ENCODE results near the gene LSM12.
"Not testable (repeated sequence)": the region's sequence is repeated elsewhere in the genome, so short reads cannot be mapped to it uniquely, and the experiment has no call there.

Gene LSM12

GRCh38 chr17:44005527-44006271 lies 60.8 kb downstream of the LSM12 start:
- no peak overlapping the region; the same call in 1 of the 2 replicates for H3K4me3 ChIP-seq (ENCODE audit: low read length)
- TF ChIP-seq ZNF274 (IDR thresholded peaks at IDR 0.05; ENCODE audit: low read depth, low read length), result no peak

GRCh38 chr17:44004761-44005526 lies 61.5 kb downstream of the LSM12 start:
- no peak overlapping the region for H3K4me3 ChIP-seq (ENCODE audit: low read length)
- no peak for TF ChIP-seq ZNF274 (IDR thresholded peaks at IDR 0.05; ENCODE audit: low read depth, low read length)

GRCh38 chr17:44004077-44004760 lies 62.3 kb downstream of the LSM12 start, which contains the start of gene NAGS:
TSS of gene NAGS (plus strand) at chr17:44004622. CDS start at chr17:44004664, 42 bp downstream.
- no peak for TF ChIP-seq ZNF274 (IDR thresholded peaks at IDR 0.05; ENCODE audit: low read depth, low read length)
- H3K4me3 ChIP-seq (ENCODE audit: low read length), result no peak within 1 kb of the TSS

- TF ChIP-seq ZNF274 (IDR thresholded peaks at IDR 0.05; ENCODE audit: low read depth, low read length), result no peak
- no peak overlapping the region for H3K4me3 ChIP-seq (ENCODE audit: low read length)
These were observed 64.2 kb downstream of the LSM12 start for GRCh38 chr17:44002141-44002848.

GRCh38 chr17:44001461-44001920 lies 65.0 kb downstream of the LSM12 start:
- H3K4me3 ChIP-seq (ENCODE audit: low read length), result no peak overlapping the region
- no peak for TF ChIP-seq ZNF274 (IDR thresholded peaks at IDR 0.05; ENCODE audit: low read depth, low read length)

- no peak overlapping the region for H3K4me3 ChIP-seq (ENCODE audit: low read length)
- no peak for TF ChIP-seq ZNF274 (IDR thresholded peaks at IDR 0.05; ENCODE audit: low read depth, low read length)
These were observed 65.5 kb downstream of the LSM12 start for GRCh38 chr17:44000871-44001460.

GRCh38 chr17:44000141-44000860 lies 66.2 kb downstream of the LSM12 start:
- no peak overlapping the region for H3K4me3 ChIP-seq (ENCODE audit: low read length)
- no peak for TF ChIP-seq ZNF274 (IDR thresholded peaks at IDR 0.05; ENCODE audit: low read depth, low read length)

- no peak overlapping the region for H3K4me3 ChIP-seq (ENCODE audit: low read length)
- no peak for TF ChIP-seq ZNF274 (IDR thresholded peaks at IDR 0.05; ENCODE audit: low read depth, low read length)
These were observed 67.4 kb downstream of the LSM12 start for GRCh38 chr17:43999024-43999423.

GRCh38 chr17:43998552-43998951 lies 67.9 kb downstream of the LSM12 start:
- TF ChIP-seq ZNF274 (IDR thresholded peaks at IDR 0.05; ENCODE audit: low read depth, low read length), result no peak

GRCh38 chr17:43997180-43997579 lies 69.3 kb downstream of the LSM12 start:
- H3K4me3 ChIP-seq (ENCODE audit: low read length), result not testable (repeated sequence)

More at GRCh38 chr17:43998552-43998951, 67.9 kb downstream of the LSM12 start:
- H3K4me3 ChIP-seq (ENCODE audit: low read length), result no peak overlapping the region

GRCh38 chr17:43995150-43995471 lies 71.4 kb downstream of the LSM12 start:
- no peak for TF ChIP-seq ZNF274 (IDR thresholded peaks at IDR 0.05; ENCODE audit: low read depth, low read length)
- no peak overlapping the region for H3K4me3 ChIP-seq (ENCODE audit: low read length)

GRCh38 chr17:43994272-43995149 lies 72.0 kb downstream of the LSM12 start:
- TF ChIP-seq ZNF274 (IDR thresholded peaks at IDR 0.05; ENCODE audit: low read depth, low read length), result no peak
- no peak overlapping the region for H3K4me3 ChIP-seq (ENCODE audit: low read length)
